GM10248 (cell line): ENCODE data around the gene SNW1.
"Not testable (repeated sequence)": the region's sequence is repeated elsewhere in the genome, so short reads cannot be mapped to it uniquely, and the experiment has no call there.

Source experiments
- CTCF ChIA-PET: fragments of 300-600 bp; sonication (Branson Sonifier 250); formaldehyde crosslinking; extraction: SDS; loops from one replicate; lab custom pipeline; 2021; ENCODE audit warnings: antibody characterized with exemption; lab: Yijun Ruan, JAX
- POLR2A ChIA-PET: fragments of 350-650 bp; sonication (Branson Sonifier 250); formaldehyde crosslinking; extraction: SDS; loops from one replicate; lab custom pipeline; 2020; ENCODE audit warnings: antibody characterized with exemption; lab: Yijun Ruan, JAX
- DNase-seq: peaks from one replicate; pipeline ENCODE4 v3.0.0; 2012; ENCODE audit errors: extremely low spot score
- TF ChIP-seq, protein P1 (sequence below): IDR thresholded peaks from 2 replicates; pipeline ENCODE4 v1.5.1; 2012; ENCODE audit warnings: mild to moderate bottlenecking, low read depth; ENCODE audit errors: extremely low read depth, missing control alignments, control extremely low read depth

Gene SNW1

DNA sequence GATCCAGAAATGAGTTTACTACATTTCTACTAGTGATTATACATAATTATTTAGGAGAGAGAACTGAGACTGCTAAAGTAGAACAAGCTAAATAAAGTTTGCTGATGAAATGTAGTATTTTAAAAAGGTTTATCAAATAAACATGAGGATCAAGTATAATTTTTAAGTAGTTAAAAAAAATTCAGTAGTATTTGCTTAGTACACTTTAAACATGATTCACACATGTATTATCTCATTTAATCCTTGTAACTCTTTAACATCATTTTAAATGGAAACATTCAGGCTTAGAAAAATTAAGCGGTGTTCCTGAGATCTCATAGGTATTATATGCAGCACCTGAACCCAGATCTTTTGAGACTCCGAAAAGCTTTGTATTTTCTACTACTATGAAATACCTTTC, 8.7 kb downstream of the SNW1 start:
- TF ChIP-seq, protein P1, sequence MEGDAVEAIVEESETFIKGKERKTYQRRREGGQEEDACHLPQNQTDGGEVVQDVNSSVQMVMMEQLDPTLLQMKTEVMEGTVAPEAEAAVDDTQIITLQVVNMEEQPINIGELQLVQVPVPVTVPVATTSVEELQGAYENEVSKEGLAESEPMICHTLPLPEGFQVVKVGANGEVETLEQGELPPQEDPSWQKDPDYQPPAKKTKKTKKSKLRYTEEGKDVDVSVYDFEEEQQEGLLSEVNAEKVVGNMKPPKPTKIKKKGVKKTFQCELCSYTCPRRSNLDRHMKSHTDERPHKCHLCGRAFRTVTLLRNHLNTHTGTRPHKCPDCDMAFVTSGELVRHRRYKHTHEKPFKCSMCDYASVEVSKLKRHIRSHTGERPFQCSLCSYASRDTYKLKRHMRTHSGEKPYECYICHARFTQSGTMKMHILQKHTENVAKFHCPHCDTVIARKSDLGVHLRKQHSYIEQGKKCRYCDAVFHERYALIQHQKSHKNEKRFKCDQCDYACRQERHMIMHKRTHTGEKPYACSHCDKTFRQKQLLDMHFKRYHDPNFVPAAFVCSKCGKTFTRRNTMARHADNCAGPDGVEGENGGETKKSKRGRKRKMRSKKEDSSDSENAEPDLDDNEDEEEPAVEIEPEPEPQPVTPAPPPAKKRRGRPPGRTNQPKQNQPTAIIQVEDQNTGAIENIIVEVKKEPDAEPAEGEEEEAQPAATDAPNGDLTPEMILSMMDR: no peak
- DNase-seq: no peak
- POLR2A ChIA-PET: no interaction called here
- CTCF ChIA-PET: interaction anchor here (1.0 to 2.2 kb wide), 4 partner anchors 9 to 18 kb away, joined by 3 to 12 read pairs (median 4); partner anchors contain the start of gene SNW1

DNA sequence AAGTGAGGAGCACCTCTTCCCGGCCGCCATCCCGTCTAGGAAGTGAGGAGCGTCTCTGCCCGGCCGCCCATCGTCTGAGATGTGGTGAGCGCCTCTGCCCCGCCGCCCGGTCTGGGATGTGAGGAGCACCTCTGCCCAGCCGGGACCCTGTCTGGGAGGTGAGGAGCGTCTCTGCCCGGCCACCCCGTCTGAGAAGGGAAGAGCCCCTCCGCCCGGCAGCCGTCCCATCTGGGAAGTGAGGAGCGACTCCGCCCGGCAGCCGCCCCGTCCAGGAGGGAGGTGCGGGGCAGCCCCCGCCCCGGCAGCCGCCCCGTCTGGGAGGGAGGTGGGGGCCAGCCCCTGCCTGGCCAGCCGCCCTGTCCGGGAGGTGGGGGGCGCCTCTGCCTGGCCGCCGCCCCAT, 13.5 kb downstream of the SNW1 start:
- CTCF ChIA-PET, POLR2A ChIA-PET, DNase-seq: not testable (repeated sequence)

DNA sequence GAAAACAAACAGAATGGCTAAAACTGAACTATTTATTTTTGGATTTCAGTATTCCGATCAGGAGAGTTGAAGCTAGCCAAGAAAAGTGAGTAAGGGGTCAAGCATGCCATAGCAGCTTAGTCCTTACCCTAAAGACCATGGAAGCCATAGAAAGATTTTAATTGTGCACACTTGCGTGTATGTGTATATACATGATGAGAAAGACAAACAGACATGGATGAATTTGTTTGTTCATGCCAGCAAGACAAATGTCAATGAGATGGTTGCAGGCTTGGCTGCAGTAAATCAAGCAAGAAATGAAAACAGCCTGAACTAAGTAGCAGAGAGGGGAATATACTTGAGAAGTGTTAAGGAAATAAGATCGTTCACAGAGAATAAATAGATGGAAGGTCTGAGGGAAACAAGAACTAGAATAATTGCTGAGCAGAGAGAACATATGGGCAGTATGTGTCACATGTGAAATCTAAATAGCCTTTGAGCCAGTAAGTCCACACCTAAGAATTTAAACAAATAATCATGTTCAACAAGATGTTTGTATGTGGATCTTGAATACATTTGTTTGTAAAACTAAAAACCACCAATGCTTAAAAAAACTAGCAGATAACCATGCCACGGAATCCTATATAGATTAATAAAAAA, 14.8 kb downstream of the SNW1 start:
- CTCF ChIA-PET: interaction anchor here (1.0 kb wide), 3 partner anchors 12 to 54 kb away, joined by 3 to 4 read pairs (median 3); partner anchors contain the start of gene ADCK1
- DNase-seq: no peak

DNA sequence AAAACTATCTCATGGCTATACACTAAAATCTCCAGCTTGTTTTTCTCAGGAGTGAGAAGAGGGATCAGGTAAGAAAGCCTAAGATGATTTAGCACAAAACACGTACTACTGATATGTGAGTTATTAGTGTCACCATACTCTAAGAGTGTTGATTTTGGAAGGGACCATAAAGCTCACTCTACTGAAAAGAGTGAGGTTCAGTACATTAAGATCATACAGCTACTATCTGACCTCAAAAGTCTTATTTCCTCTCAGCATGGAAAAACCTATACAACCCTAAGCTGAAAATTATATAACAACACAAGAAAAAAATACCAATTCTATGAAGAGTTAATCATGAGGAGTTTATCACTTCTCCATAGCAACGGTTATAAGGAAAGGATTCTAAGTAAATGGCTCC, 19.5 kb downstream of the SNW1 start:
- TF ChIP-seq, protein P1: no peak
- ChIA-PET CTCF (interaction anchor here (1.1 to 2.0 kb wide), 5 partner anchors 13 to 20 kb away, joined by 3 to 6 read pairs (median 4); partner anchors contain the start of gene SNW1), POLR2A (no interaction called here)
- no peak for DNase-seq

More for the DNA sequence above, 14.8 kb downstream of the SNW1 start:
- TF ChIP-seq, protein P1: no peak
- POLR2A ChIA-PET: no interaction called here

DNA sequence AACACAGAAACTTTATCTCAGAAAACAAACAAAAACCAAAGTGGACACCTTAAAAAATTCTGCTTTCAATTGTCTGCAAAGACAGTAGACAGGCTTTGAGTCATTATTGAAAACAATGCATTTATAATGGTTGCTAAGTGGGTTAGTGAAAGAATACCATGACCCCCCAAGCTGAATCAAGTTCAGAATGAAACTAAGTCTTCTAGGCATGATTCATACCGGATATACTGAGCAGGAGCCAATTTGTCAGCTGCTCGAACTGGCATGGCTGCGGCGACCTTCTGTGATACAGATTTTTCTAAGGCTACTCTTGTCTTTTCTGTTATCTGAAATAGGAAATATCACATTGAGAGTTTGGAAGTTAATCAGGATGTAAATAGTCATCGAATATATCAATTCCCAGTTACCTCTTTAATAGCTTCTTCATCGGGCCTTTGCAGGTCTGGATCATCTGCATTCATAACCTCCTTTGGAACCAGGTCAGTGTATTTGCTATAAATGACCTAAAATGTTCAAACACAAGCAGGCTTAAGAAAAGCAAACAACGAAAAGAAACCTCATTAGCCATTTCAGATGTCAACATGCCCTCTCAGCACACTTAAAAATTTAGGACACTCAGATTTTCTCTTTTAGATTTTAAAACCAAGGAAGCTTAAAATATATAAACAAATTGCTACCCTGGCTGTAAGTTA, 22.3 kb downstream of the SNW1 start:
- ChIA-PET POLR2A (no interaction called here), CTCF (interaction anchor here (1.1 to 1.5 kb wide), 2 partner anchors 15 to 19 kb away, joined by 3 to 5 read pairs; no protein-coding TSS in a partner anchor)
- peak; percentile 38 for DNase-seq
- TF ChIP-seq, protein P1: no peak

DNA sequence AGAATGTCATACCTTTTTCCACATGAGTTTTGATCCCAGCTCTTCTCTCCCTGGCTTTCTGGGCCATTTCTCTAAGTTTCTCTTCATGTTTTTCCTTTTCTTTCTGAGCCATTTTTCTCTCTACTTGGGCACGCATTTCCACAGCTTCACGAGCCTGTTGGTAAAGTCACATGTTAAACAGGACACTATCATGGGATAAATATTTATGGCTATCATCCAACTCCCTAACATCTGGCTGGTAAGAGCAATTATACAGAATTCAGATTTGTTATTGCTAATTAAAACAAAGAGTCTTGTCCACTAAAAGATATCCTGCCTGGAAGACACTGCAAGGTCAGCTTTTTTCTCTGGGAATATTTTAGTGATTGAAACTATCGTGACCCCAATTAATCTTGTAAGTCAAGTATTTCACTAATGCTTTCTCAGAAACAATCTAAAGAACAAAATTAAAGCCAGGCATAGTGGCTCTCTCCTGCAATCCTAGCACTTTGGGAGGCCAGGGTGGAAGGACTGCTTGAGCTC, 29.9 kb downstream of the SNW1 start:
- POLR2A ChIA-PET: no interaction called here
- DNase-seq: no peak
- CTCF ChIA-PET: interaction anchor here (1.6 kb wide), 1 partner anchor 30 kb away, joined by 3 read pairs; the partner anchor contains the start of gene SNW1
- TF ChIP-seq, protein P1: no peak
